Parathyroid adenoma (tissue), 2 donors: ENCODE results near the gene RIOK1.

Experiments used
- H2AFZ ChIP-seq: fragments of 300-600 bp; sonication (generic); one replicate; pipeline ENCODE4 v1.7.0; 2017; ENCODE audit warnings: antibody characterized with exemption, mild to moderate bottlenecking
- H3K27ac ChIP-seq: fragments of 300-600 bp; sonication (generic); one replicate; pipeline ENCODE4 v1.7.0; 2017
- H3K27me3 ChIP-seq: fragments of 300-600 bp; sonication (generic); one replicate; pipeline ENCODE4 v1.7.0; 2017; ENCODE audit warnings: low read length; ENCODE audit not compliant: control insufficient read depth, insufficient read depth
- H3K36me3 ChIP-seq: fragments of 300-600 bp; sonication (generic); one replicate; pipeline ENCODE4 v1.7.0; 2017; ENCODE audit warnings: low read length; ENCODE audit not compliant: control insufficient read depth, insufficient read depth
- H3K4me1 ChIP-seq: fragments of 300-600 bp; sonication (generic); one replicate; pipeline ENCODE4 v1.7.0; 2017; ENCODE audit warnings: control low read depth
- H3K4me2 ChIP-seq: fragments of 300-600 bp; sonication (generic); one replicate; pipeline ENCODE4 v1.7.0; 2017; ENCODE audit warnings: low read length
- H3K4me3 ChIP-seq: fragments of 300-600 bp; sonication (generic); one replicate; pipeline ENCODE4 v1.7.0; 2017; ENCODE audit warnings: low read depth, low read length
- H3K79me2 ChIP-seq: fragments of 300-600 bp; sonication (generic); one replicate; pipeline ENCODE4 v1.7.0; 2017; ENCODE audit warnings: control low read depth
- H3K9ac ChIP-seq: fragments of 300-600 bp; sonication (generic); one replicate; pipeline ENCODE4 v1.7.0; 2017; ENCODE audit warnings: mild to moderate bottlenecking
- H3K9me3 ChIP-seq: fragments of 300-600 bp; sonication (generic); one replicate; pipeline ENCODE4 v1.7.0; 2017; ENCODE audit warnings: low read length; ENCODE audit not compliant: control insufficient read depth
- CTCF ChIP-seq: fragments of 300-600 bp; sonication (generic); IDR thresholded peaks from one replicate; pipeline ENCODE4 v1.7.0; 2017; ENCODE audit warnings: antibody characterized with exemption, mild to moderate bottlenecking
- donor health status: primary hyperparathyroidism.

The RIOK1 gene

DNA sequence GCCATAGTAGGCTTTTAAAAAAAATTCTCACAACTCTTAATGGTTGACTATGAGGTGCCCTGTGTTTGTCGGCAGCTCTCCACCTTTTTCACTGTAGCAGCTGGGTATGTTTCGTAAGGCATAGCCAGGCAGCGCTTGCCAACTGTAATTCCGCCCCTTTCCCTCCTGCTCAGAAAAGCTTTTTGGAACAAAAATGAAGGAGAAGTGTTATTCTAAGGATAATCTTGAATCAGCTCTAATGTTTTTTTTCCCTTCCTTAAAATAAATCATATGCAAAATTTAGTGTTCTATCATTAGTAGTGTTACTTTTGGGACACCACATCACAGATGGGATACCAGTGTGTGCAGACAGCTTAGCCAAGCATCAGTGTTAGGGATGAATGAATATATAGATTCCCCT is 21.2 kb downstream of the RIOK1 start:
- no peak for TF ChIP-seq CTCF
- Histone ChIP-seq H2AFZ (no peak overlapping the region), H3K79me2 (no peaks in the 10 kb centered on the region), H3K4me2 (no peak overlapping the region), H3K27me3 (no peaks in the 10 kb centered on the region), H3K9ac (no peak overlapping the region), H3K9me3 (no peaks in the 10 kb centered on the region), H3K4me3 (no peak overlapping the region), H3K4me1 (no peaks in the 10 kb centered on the region), H3K36me3 (no peaks in the 10 kb centered on the region), H3K27ac (no peak overlapping the region)

- Histone ChIP-seq H3K4me3 (no peak overlapping the region), H3K4me2 (no peak overlapping the region), H3K27ac (no peak overlapping the region), H3K36me3 (no peaks in the 10 kb centered on the region), H3K79me2 (no peaks in the 10 kb centered on the region), H3K4me1 (no peaks in the 10 kb centered on the region), H2AFZ (no peak overlapping the region), H3K9me3 (no peaks in the 10 kb centered on the region), H3K9ac (no peak overlapping the region), H3K27me3 (no peaks in the 10 kb centered on the region)
- no peak for TF ChIP-seq CTCF
Measured at GRCh38 chr6:7411328-7411727, 21.7 kb downstream of the RIOK1 start.

DNA sequence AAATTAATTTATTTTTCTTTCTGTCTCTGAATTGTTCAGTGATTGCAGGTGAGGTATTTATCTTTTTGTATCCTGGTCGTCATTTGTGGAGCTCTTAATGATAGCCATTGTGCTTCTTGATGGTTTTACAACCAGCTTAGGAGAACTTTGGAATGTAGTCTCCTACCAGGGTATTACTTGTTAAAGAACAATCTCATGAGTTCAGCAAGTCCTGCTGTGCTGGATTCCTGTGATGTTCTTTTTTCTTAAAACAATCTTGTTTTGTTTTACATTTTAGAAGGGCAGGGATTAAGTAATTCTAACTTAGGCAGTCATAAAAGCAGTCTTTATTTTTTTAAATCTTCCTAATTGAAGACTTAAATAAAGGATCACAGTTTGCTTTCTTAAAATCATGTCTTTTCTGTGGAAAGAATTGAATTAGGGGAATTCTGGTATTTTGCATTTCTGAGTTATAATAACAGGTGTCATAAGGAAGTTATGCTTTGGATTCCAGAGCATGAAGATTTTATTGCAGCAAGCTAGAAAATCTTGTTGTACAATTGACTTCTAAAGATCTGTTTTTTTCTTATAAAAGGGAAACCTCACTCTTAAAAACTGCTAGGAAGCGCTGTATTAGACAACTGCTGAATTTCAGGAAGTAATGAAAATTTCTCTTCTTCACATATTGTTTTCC is 23.7 kb downstream of the RIOK1 start:
- Histone ChIP-seq H3K4me1 (no peaks in the 10 kb centered on the region), H3K4me3 (no peak overlapping the region), H3K27ac (no peak overlapping the region), H3K36me3 (no peaks in the 10 kb centered on the region), H2AFZ (no peak overlapping the region), H3K79me2 (no peaks in the 10 kb centered on the region), H3K27me3 (no peaks in the 10 kb centered on the region), H3K9ac (no peak overlapping the region), H3K4me2 (no peak overlapping the region), H3K9me3 (no peaks in the 10 kb centered on the region)
- TF ChIP-seq CTCF = no peak

DNA sequence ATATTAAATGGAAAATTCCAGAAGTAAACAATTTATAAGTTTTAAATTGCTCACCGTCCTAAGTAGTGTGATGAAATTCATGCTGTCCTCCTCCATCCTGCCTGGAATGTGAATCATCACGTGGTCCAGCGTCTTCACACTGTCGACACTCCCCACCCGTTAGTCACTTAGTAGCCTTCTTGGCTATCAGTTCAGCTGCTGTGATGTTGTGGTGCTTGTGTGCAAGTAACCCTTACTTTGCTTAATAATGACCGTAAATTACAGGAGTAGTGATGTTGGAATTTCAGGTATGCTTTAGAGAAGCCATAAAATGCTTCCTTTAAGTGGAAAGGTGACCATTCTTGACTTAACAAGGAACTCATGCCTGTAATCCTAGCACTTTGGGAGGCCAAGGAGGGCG is 25.2 kb downstream of the RIOK1 start:
- peaks cover 10% of the 10 kb centered on the region for H3K4me1 ChIP-seq
- no peak overlapping the region for H3K4me3 ChIP-seq
- TF ChIP-seq CTCF = no peak
- no peak overlapping the region for H3K4me2 ChIP-seq
- H3K79me2 ChIP-seq = no peaks in the 10 kb centered on the region
- H3K9me3 ChIP-seq = no peaks in the 10 kb centered on the region
- no peak overlapping the region for H2AFZ ChIP-seq
- H3K27me3 ChIP-seq = no peaks in the 10 kb centered on the region
- H3K9ac ChIP-seq = no peak overlapping the region
- H3K36me3 ChIP-seq = no peaks in the 10 kb centered on the region
- H3K27ac ChIP-seq = no peak overlapping the region

DNA sequence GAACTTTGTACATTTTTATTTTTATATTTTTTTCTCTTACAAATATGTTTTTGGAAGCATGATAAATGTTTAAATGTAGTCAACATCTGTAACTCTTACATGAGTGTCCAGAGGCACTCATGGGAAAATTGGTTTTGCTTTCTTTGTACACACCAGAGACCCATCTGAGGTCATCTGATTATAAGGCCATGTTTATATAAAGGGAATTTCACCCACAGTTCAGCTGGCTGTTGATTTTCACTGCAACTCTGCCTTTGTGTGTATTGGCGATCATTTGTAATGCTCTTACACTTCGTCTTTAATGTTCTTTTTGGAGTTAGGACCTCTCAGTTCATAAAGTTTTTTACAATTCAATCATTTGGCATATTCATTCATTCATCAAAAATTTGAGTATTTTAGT is 28.1 kb downstream of the RIOK1 start:
- H3K36me3 ChIP-seq = no peaks in the 10 kb centered on the region
- no peak overlapping the region for H3K4me2 ChIP-seq
- peaks cover 21% of the 10 kb centered on the region for H3K4me1 ChIP-seq
- no peak overlapping the region for H3K9ac ChIP-seq
- H3K4me3 ChIP-seq = no peak overlapping the region
- H3K79me2 ChIP-seq = no peaks in the 10 kb centered on the region
- no peak overlapping the region for H2AFZ ChIP-seq
- no peak for TF ChIP-seq CTCF
- H3K27ac ChIP-seq = no peak overlapping the region
- no peaks in the 10 kb centered on the region for H3K9me3 ChIP-seq
- H3K27me3 ChIP-seq = no peaks in the 10 kb centered on the region
